IPS-18a (cell line): Measurements from ENCODE around the gene CDK4.
"Not testable (repeated sequence)": the region's sequence is repeated elsewhere in the genome, so short reads cannot be mapped to it uniquely, and the experiment has no call there.

ENCODE experiments used
- H3K27ac ChIP-seq: one replicate; pipeline ENCODE4 v1.5.1; 2013; ENCODE audit warnings: low read length
- H3K27me3 ChIP-seq: one replicate; pipeline ENCODE4 v1.6.1; 2013; ENCODE audit warnings: mild to moderate bottlenecking, low read length; ENCODE audit not compliant: control insufficient read depth, insufficient read depth
- H3K36me3 ChIP-seq: one replicate; pipeline ENCODE4 v1.6.1; 2013; ENCODE audit warnings: low read depth, low read length; ENCODE audit not compliant: control insufficient read depth
- H3K4me1 ChIP-seq: one replicate; pipeline ENCODE4 v1.6.1; 2013; ENCODE audit warnings: low read depth, low read length; ENCODE audit not compliant: control insufficient read depth
- H3K4me3 ChIP-seq: one replicate; pipeline ENCODE4 v1.5.1; 2013; ENCODE audit warnings: low read length
- H3K9ac ChIP-seq: one replicate; pipeline ENCODE4 v1.6.1; 2013; ENCODE audit warnings: mild to moderate bottlenecking, low read length, moderate library complexity
- H3K9me3 ChIP-seq: one replicate; pipeline ENCODE4 v1.6.1; 2013; ENCODE audit warnings: low read depth, low read length; ENCODE audit not compliant: control insufficient read depth

CDK4 gene

GRCh38 chr12:57718641-57719528, 33.2 kb downstream of the CDK4 start:
- Histone ChIP-seq H3K9ac (no peak overlapping the region), H3K4me1 (no peaks in the 10 kb centered on the region), H3K27ac (no peak overlapping the region), H3K27me3 (peaks cover 10% of the 10 kb centered on the region), H3K36me3 (peaks cover 11% of the 10 kb centered on the region), H3K4me3 (no peak overlapping the region), H3K9me3 (no peaks in the 10 kb centered on the region)

DNA sequence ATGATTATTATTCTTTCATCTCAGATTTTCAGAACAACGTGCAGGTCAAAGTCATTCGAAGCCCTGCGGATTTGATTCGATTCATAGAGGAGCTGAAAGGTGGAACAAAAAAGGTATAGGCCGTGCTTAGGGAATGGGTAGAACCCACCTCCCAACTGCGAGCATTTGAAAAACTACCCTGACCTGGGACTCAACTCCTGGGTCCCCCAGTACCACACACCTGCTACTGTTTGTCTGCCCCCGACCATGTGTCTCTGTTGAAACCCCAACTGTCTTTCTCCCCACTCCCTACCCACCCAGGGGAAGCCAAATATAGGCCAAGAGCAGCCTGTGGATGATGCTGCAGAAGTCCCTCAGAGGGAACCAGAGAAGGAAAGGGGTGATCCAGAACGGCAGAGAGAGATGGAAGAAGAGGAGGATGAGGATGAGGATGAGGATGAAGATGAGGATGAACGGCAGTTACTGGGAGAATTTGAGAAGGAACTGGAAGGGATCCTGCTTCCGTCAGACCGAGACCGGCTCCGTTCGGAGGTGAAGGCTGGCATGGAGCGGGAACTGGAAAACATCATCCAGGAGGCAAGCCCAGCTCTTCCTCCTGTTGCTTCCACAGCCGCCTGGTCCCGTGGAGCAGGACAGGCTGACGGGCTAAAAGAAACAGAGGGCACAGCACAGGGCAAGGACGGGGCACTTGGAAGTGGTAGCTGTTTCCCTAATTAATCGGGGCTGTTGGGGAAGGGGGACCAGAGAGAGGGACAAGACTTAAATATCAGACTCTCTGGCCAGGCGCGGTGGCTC, 34.1 kb downstream of the CDK4 start:
- H3K36me3 ChIP-seq: peaks cover 11% of the 10 kb centered on the region
- no peaks in the 10 kb centered on the region for H3K4me1 ChIP-seq
- H3K27me3 ChIP-seq: peaks cover 1% of the 10 kb centered on the region
- no peak overlapping the region for H3K9ac ChIP-seq
- no peak overlapping the region for H3K27ac ChIP-seq
- H3K9me3 ChIP-seq: no peaks in the 10 kb centered on the region
- no peak overlapping the region for H3K4me3 ChIP-seq

DNA sequence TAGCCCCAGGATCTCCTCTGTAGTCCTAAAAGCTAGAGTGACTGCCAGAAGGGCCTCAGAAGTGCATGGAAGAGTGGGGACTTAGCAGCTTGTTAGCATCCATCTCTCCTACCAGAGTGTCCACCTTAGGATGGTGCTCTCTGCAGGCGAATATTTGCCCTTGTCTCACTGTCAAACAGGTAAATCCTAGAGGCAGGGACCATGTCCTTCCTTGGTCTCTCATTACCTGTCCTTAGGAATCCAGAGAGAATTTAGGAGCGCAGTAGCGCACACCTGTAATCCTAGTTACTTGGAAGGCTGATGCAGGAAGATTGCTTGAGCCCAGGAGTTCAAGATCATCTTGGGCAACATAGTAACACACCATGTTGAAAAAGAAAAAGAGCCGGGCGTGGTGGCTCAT, 35.0 kb downstream of the CDK4 start:
- no peaks in the 10 kb centered on the region for H3K4me1 ChIP-seq
- H3K9me3 ChIP-seq: no peaks in the 10 kb centered on the region
- no peak overlapping the region for H3K27ac ChIP-seq
- no peak overlapping the region for H3K9ac ChIP-seq
- H3K36me3 ChIP-seq: peaks cover 11% of the 10 kb centered on the region
- no peaks in the 10 kb centered on the region for H3K27me3 ChIP-seq
- H3K4me3 ChIP-seq: no peak overlapping the region

DNA sequence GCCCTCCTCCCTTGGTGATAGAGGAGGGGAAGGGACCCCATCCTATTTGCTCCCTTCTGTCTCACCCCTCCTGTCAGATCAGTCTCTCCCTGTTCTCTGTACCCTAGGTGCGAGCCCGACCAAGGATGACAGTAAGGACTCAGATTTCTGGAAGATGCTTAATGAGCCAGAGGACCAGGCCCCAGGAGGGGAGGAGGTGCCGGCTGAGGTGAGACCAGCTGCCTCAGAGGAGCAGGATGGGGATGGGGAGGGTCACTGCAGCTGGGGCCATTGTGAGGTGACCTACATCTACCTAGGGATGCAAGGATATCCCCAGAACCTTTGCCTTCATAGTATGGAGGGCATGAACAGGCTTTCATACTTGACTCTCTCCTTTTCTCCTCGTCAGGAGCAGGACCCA, 35.8 kb downstream of the CDK4 start:
- Histone ChIP-seq H3K9me3 (no peaks in the 10 kb centered on the region), H3K27ac (no peak overlapping the region), H3K36me3 (peaks cover 11% of the 10 kb centered on the region)

DNA sequence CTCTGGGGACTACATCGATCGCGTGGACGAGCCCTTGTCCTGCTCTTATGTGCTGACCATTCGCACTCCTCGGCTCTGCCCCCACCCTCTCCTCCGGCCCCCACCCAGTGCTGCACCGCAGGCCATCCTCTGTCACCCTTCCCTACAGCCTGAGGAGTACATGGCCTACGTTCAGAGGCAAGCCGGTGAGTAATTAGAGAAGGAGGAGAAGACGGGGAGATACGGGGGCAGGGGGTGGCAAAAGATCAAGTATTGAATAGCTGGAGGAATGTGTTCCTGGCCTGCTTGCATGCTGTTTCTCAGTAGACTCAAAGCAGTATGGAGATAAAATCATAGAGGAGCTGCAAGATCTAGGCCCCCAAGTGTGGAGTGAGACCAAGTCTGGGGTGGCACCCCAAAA, 36.3 kb downstream of the CDK4 start:
- peaks cover 11% of the 10 kb centered on the region for H3K36me3 ChIP-seq
- no peaks in the 10 kb centered on the region for H3K27me3 ChIP-seq
- H3K9me3 ChIP-seq: no peaks in the 10 kb centered on the region
- H3K27ac ChIP-seq: no peak overlapping the region
- no peak overlapping the region for H3K4me3 ChIP-seq
- H3K4me1 ChIP-seq: no peaks in the 10 kb centered on the region
- no peak overlapping the region for H3K9ac ChIP-seq

More for the DNA sequence above, 35.8 kb downstream of the CDK4 start:
- Histone ChIP-seq H3K4me1 (no peaks in the 10 kb centered on the region), H3K27me3 (no peaks in the 10 kb centered on the region), H3K4me3 (no peak overlapping the region), H3K9ac (no peak overlapping the region)

- peaks cover 11% of the 10 kb centered on the region for H3K36me3 ChIP-seq
- H3K27me3 ChIP-seq, H3K27ac ChIP-seq: not testable (repeated sequence)
Measured at GRCh38 chr12:57715036-57715748, 36.9 kb downstream of the CDK4 start.

GRCh38 chr12:57713209-57713608, 38.9 kb downstream of the CDK4 start:
- peaks cover 4% of the 10 kb centered on the region for H3K36me3 ChIP-seq
- no peak overlapping the region for H3K9ac ChIP-seq
- no peaks in the 10 kb centered on the region for H3K4me1 ChIP-seq

More at GRCh38 chr12:57715036-57715748, 36.9 kb downstream of the CDK4 start:
- H3K4me1 ChIP-seq, H3K9me3 ChIP-seq, H3K9ac ChIP-seq, H3K4me3 ChIP-seq: not testable (repeated sequence)

DNA sequence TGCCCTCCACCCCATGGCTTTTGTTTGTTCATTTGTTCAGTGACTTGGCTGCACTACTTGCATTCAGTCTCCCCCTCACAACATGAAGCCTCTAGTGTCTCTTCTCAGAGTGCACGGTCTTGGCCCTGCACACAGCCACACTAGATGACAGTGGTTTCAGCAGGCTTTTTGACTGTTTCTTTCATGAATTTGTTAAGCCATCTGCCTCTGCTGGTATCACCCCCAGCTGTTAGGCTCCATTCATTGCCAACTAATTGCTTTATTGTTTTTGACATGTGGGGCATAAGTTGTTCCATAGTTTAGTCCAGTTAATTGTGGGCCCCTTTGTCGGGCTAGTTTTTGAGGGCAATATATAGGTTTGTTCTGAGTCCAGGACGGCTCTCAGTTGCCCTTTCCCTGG, 39.4 kb downstream of the CDK4 start:
- Histone ChIP-seq H3K27me3 (no peaks in the 10 kb centered on the region), H3K9me3 (no peaks in the 10 kb centered on the region), H3K9ac (no peak overlapping the region), H3K27ac (no peak overlapping the region), H3K4me1 (no peaks in the 10 kb centered on the region), H3K36me3 (no peaks in the 10 kb centered on the region), H3K4me3 (no peak overlapping the region)

More at GRCh38 chr12:57713209-57713608, 38.9 kb downstream of the CDK4 start:
- Histone ChIP-seq H3K27me3 (no peaks in the 10 kb centered on the region), H3K27ac (no peak overlapping the region), H3K9me3 (no peaks in the 10 kb centered on the region), H3K4me3 (no peak overlapping the region)

DNA sequence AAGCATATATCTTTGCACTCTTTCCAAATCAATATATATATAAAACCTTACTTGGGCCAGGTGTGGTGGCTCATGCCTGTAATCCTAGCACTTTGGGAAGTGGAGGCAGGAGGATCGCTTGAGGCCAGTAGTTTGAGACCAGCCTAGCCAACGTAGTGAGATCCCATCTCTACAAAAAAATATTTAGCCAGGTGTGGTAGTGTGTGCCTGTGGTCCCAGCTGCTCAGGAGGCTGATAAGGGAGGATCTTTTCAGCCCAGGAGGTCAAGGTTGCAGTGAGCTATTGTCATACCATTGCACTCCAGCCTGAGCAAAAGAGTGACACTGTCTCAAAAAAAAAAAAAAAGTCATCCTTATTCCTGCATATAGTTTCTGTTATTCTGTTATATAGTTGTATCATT, 43.8 kb downstream of the CDK4 start:
- H3K27ac ChIP-seq: no peak overlapping the region
- H3K4me3 ChIP-seq: no peak overlapping the region
- no peaks in the 10 kb centered on the region for H3K36me3 ChIP-seq
- no peaks in the 10 kb centered on the region for H3K9me3 ChIP-seq
- no peak overlapping the region for H3K9ac ChIP-seq
- H3K4me1 ChIP-seq: no peaks in the 10 kb centered on the region
- no peaks in the 10 kb centered on the region for H3K27me3 ChIP-seq

DNA sequence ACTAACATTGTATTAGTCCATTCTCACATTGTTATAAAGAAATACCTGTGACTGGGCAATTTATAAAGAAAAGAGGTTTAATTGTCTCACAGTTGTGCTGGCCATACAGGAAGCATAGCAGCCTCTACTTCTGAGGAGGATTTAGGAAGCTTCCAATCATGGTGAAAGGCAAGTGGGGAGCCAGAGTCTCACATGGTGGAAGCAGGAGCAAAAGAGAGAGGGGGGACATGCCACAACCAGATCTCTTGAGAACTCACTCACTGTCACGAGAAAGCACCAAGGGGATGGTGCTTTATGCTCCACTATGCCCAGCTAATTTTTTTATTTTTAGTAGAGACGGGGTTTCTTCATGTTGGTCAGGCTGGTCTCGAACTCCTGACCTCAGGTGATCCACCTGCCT, 44.9 kb downstream of the CDK4 start:
- H3K27ac ChIP-seq: no peak overlapping the region
- no peaks in the 10 kb centered on the region for H3K9me3 ChIP-seq
- no peak overlapping the region for H3K4me3 ChIP-seq
- no peaks in the 10 kb centered on the region for H3K36me3 ChIP-seq
- H3K9ac ChIP-seq: no peak overlapping the region
- H3K27me3 ChIP-seq: no peaks in the 10 kb centered on the region
- no peaks in the 10 kb centered on the region for H3K4me1 ChIP-seq

- Histone ChIP-seq H3K36me3 (peaks cover 5% of the 10 kb centered on the region), H3K9me3 (no peaks in the 10 kb centered on the region), H3K4me3 (no peak overlapping the region), H3K9ac (no peak overlapping the region), H3K27me3 (no peaks in the 10 kb centered on the region), H3K27ac (no peak overlapping the region), H3K4me1 (no peaks in the 10 kb centered on the region)
Measured at GRCh38 chr12:57700317-57700716, 51.8 kb downstream of the CDK4 start.
